ENCODE data around the gene ARID3B.

DNA sequence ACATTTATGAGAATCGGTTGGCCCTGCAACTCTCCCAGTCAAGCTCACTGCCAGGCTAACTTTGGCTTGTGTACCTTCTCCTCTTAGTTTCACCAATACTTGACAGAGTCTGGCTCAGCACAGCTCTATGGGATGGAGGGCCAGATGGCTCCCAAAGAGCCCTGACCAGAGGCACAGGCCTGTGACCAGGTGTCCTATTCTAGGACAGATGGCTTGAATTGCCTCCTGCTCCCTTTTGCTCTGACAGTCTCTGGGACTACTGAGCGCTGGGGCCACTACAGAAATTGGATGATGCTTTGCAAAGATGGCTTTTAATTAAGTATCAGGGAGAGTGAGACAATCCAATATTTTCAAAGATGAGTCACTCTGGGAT, 10.3 kb upstream of the ARID3B start:
- TF ChIP-seq, protein P1, sequence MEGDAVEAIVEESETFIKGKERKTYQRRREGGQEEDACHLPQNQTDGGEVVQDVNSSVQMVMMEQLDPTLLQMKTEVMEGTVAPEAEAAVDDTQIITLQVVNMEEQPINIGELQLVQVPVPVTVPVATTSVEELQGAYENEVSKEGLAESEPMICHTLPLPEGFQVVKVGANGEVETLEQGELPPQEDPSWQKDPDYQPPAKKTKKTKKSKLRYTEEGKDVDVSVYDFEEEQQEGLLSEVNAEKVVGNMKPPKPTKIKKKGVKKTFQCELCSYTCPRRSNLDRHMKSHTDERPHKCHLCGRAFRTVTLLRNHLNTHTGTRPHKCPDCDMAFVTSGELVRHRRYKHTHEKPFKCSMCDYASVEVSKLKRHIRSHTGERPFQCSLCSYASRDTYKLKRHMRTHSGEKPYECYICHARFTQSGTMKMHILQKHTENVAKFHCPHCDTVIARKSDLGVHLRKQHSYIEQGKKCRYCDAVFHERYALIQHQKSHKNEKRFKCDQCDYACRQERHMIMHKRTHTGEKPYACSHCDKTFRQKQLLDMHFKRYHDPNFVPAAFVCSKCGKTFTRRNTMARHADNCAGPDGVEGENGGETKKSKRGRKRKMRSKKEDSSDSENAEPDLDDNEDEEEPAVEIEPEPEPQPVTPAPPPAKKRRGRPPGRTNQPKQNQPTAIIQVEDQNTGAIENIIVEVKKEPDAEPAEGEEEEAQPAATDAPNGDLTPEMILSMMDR (IDR thresholded peaks at IDR 0.05; ENCODE audit: poor library complexity) = no peak
- no peak for TF ChIP-seq EZH2phosphoT487 (IDR thresholded peaks at IDR 0.05; ENCODE audit: low read depth, severe bottlenecking, unreplicated experiment)
